DND-41 (cell line): ENCODE data around the gene MANF.

Source experiments
- EZH2 ChIP-seq: IDR thresholded peaks from 3 replicates; pipeline ENCODE4 v1.6.1; 2012; ENCODE audit warnings: borderline replicate concordance, low read depth, mild to moderate bottlenecking, moderate library complexity, low read length, inconsistent platforms; ENCODE audit not compliant: severe bottlenecking
- TF ChIP-seq, protein P1 (sequence below): IDR thresholded peaks from 2 replicates; pipeline ENCODE4 v1.5.1; 2012; ENCODE audit warnings: borderline replicate concordance, low read length, moderate library complexity, mild to moderate bottlenecking; ENCODE audit not compliant: poor library complexity, severe bottlenecking; ENCODE audit errors: extremely low read depth

DNA sequence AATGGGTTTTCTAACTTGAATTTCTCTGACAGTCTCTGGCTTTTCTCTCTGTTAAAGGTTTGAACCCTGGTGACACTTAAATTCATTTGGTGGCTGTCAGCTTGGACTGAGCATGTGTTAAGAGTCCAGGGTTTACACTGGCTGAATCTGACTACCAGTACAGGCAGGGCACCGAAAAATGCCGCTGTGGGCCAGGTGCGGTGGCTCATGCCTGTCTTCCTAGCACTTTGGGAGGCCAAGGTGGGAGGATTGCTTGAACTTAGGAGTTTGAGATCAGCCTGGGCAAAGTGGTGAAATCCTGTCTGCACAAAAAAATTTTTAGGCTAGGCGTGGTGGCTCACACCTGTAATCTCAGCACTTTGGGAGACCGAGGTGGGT lies 1.8 kb downstream of the MANF start:
- TF ChIP-seq, protein P1, sequence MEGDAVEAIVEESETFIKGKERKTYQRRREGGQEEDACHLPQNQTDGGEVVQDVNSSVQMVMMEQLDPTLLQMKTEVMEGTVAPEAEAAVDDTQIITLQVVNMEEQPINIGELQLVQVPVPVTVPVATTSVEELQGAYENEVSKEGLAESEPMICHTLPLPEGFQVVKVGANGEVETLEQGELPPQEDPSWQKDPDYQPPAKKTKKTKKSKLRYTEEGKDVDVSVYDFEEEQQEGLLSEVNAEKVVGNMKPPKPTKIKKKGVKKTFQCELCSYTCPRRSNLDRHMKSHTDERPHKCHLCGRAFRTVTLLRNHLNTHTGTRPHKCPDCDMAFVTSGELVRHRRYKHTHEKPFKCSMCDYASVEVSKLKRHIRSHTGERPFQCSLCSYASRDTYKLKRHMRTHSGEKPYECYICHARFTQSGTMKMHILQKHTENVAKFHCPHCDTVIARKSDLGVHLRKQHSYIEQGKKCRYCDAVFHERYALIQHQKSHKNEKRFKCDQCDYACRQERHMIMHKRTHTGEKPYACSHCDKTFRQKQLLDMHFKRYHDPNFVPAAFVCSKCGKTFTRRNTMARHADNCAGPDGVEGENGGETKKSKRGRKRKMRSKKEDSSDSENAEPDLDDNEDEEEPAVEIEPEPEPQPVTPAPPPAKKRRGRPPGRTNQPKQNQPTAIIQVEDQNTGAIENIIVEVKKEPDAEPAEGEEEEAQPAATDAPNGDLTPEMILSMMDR: no peak
- no peak for TF ChIP-seq EZH2
